ENCODE data around the gene TIPIN.
A peak's percentile ranks its signal among the peaks of the same experiment; 100 is the strongest.

GRCh38 chr15:66386204-66387123 lies 30.0 kb upstream of the TIPIN start, which contains the start of gene MAP2K1:
- TF ChIP-seq POLR2A (IDR thresholded peaks at IDR 0.05) (peak; percentile 52), CTCF (IDR thresholded peaks at IDR 0.05) (peak; percentile 59 to 85 (median 74))
